HepG2 (cell line): ENCODE results near the gene CXXC5. TPM values are rescaled to one million over a fixed set of nuclear protein-coding genes. Genes with fewer than 3 reads are reported as not detected.

Experiments
- ASH2L ChIP-seq: fragments of 300-600, 200-600 bp; sonication (generic); IDR thresholded peaks from 2 replicates; pipeline ENCODE4 v1.7.0; 2017; ENCODE audit warnings: low read depth, mild to moderate bottlenecking, moderate library complexity, mixed read lengths, low read length; ENCODE audit not compliant: insufficient read length
- ELK4 ChIP-seq: sonication (generic); formaldehyde crosslinking; IDR thresholded peaks from 2 replicates; pipeline ENCODE4 v1.9.0; 2021; ENCODE audit warnings: missing genetic modification reagents, borderline replicate concordance
- HDAC1 ChIP-seq: sonication (generic); formaldehyde crosslinking; IDR thresholded peaks from 2 replicates; pipeline ENCODE4 v1.5.1; 2020; ENCODE audit warnings: mild to moderate bottlenecking, missing genetic modification reagents
- HNRNPK ChIP-seq: fragments of 200-400 bp; formaldehyde crosslinking; IDR thresholded peaks from 2 replicates; pipeline ENCODE4 v1.6.1; 2018; ENCODE audit warnings: low read length, low read depth, moderate library complexity, mild to moderate bottlenecking; ENCODE audit not compliant: poor library complexity, severe bottlenecking
- NCOA1 ChIP-seq: sonication (generic); formaldehyde crosslinking; IDR thresholded peaks from 2 replicates; pipeline ENCODE4 v1.9.0; 2021; ENCODE audit warnings: missing genetic modification reagents
- NR2F6 ChIP-seq, 2 experiments: IDR thresholded peaks; 2 replicates each; pipeline ENCODE4 v1.6.1; 2016; ENCODE audit warnings: antibody characterized with exemption in 1 of 2, mild to moderate bottlenecking in 1 of 2
- PRDM10 ChIP-seq: sonication (generic); formaldehyde crosslinking; IDR thresholded peaks from 2 replicates; pipeline ENCODE4 v1.4.0; 2020; ENCODE audit warnings: low read depth, missing genetic modification reagents
- SMAD1 ChIP-seq: sonication (generic); formaldehyde crosslinking; IDR thresholded peaks from 2 replicates; pipeline ENCODE4 v1.4.0; 2020; ENCODE audit warnings: missing genetic modification reagents, low read depth, mild to moderate bottlenecking, borderline replicate concordance
- SPEN ChIP-seq: sonication (generic); formaldehyde crosslinking; IDR thresholded peaks from 2 replicates; pipeline ENCODE4 v1.5.1; 2020; ENCODE audit warnings: low read depth, mild to moderate bottlenecking, missing genetic modification reagents
- ZFP36L2 ChIP-seq: sonication (generic); formaldehyde crosslinking; IDR thresholded peaks from 2 replicates; pipeline ENCODE4 v1.4.0; 2020; ENCODE audit warnings: missing genetic modification reagents
- ZFP82 ChIP-seq: sonication (generic); formaldehyde crosslinking; IDR thresholded peaks from 2 replicates; pipeline ENCODE4 v1.5.1; 2020; ENCODE audit warnings: mild to moderate bottlenecking, missing genetic modification reagents, borderline replicate concordance
- ZHX2 ChIP-seq, 2 experiments: sonication (generic) in 1 of 2; formaldehyde crosslinking in 1 of 2; IDR thresholded peaks; 2 replicates each; pipeline versions ENCODE4 v1.6.1 to v1.9.0; 2014 to 2022; ENCODE audit warnings: antibody characterized with exemption in 1 of 2, borderline replicate concordance in 1 of 2, inconsistent platforms in 1 of 2, low read depth in 1 of 2, missing genetic modification reagents in 1 of 2
- ZMAT5 ChIP-seq: sonication (generic); formaldehyde crosslinking; IDR thresholded peaks from 2 replicates; pipeline ENCODE4 v1.5.0; 2020; ENCODE audit warnings: mild to moderate bottlenecking, low read depth, missing genetic modification reagents, borderline replicate concordance
- ZNF460 ChIP-seq: sonication (generic); formaldehyde crosslinking; IDR thresholded peaks from 2 replicates; pipeline ENCODE4 v1.5.1; 2020; ENCODE audit warnings: missing genetic modification reagents, mild to moderate bottlenecking, borderline replicate concordance
- ZNF564 ChIP-seq: sonication (generic); formaldehyde crosslinking; IDR thresholded peaks from 2 replicates; pipeline ENCODE4 v1.8.1; 2023; ENCODE audit warnings: mild to moderate bottlenecking, missing genetic modification reagents
- ZNF660 ChIP-seq: sonication (generic); formaldehyde crosslinking; IDR thresholded peaks from 2 replicates; pipeline ENCODE4 v1.5.1; 2020; ENCODE audit warnings: mild to moderate bottlenecking, low read depth, missing genetic modification reagents, borderline replicate concordance
- polyA plus RNA-seq, 8 experiments: library from polyadenylated mRNA; depleted of rRNA in 3 of 8; stranded (reverse) in 7 of 8; unstranded in 1 of 8; fragments of >200 nt; fragmentation: Illumina TruSeq in 4 of 8; extraction: Trizol in 4 of 8; gene quantifications; 2 replicates each; pipeline versions ENCODE4 v1.2.1 to v1.2.3, GENCODE V29; 2011 to 2016; ENCODE audit warnings: low read depth in 4 of 8, missing spikeins in 1 of 8, mixed read lengths in 1 of 8; ENCODE audit not compliant: insufficient read depth in 1 of 8
- total RNA-seq, 5 experiments: library from RNA; depleted of rRNA; stranded (reverse); fragments of >200 nt; fragmentation: Illumina TruSeq; extraction: Trizol; gene quantifications; 2 replicates each; pipeline ENCODE4 v1.2.3, GENCODE V29; 2016; ENCODE audit warnings: low read depth in 1 of 5

Gene CXXC5
- total and polyA plus RNA-seq, 2 of the 13 experiments (the other 11 are each of a cell fraction or from before 2014, with no cell fraction given) = 32.3 to 33.0 TPM

GRCh38 chr5:139669662-139670368, 21.7 kb downstream of the CXXC5 start (continued):
- no peak for TF ChIP-seq ELK4 (CRISPR knock-in tag)
- TF ChIP-seq HDAC1 (CRISPR knock-in tag) = no peak; the same call in 1 of the 2 replicates
- peak; percentile 21; the same call in 1 of the 2 replicates for TF ChIP-seq NR2F6 (IDR thresholded peaks at IDR 0.05)
- peak; percentile 55; the same call in 1 of the 2 replicates for TF ChIP-seq NR2F6 (CRISPR knock-in tag; IDR thresholded peaks at IDR 0.05)
- no peak for TF ChIP-seq ZNF460 (CRISPR knock-in tag)
- TF ChIP-seq ZFP36L2 (CRISPR knock-in tag) = no peak
- 0 out of 2 replicates have a peak, but pooled peaks have one; percentile 53 for TF ChIP-seq ZNF564 (CRISPR knock-in tag)
- TF ChIP-seq ZMAT5 (CRISPR knock-in tag) = no peak
- TF ChIP-seq ZFP82 (CRISPR knock-in tag) = no peak
- TF ChIP-seq SMAD1 = no peak
- no peak for TF ChIP-seq NCOA1
- no peak for TF ChIP-seq PRDM10 (CRISPR knock-in tag)
- no peak for TF ChIP-seq ZNF660 (CRISPR knock-in tag)
- TF ChIP-seq HNRNPK = peak; percentile 72
- TF ChIP-seq ASH2L = peak; percentile 55
- no peak for TF ChIP-seq SPEN (CRISPR knock-in tag)
- TF ChIP-seq ZHX2 (IDR thresholded peaks at IDR 0.05; ENCODE audit: low read depth) = no peak
- TF ChIP-seq ZHX2 (CRISPR knock-in tag; IDR thresholded peaks at IDR 0.05; ENCODE audit: borderline replicate concordance) = no peak
